Uterus (tissue), 4 donors: ENCODE results near the gene TAPBP. TPM values are rescaled to one million over a fixed set of nuclear protein-coding genes. Genes with fewer than 3 reads are reported as not detected.

Experiments
- DNase-seq, 2 donors: peaks; one replicate each; pipeline ENCODE4 v3.0.0-alpha.2; 2019 to 2020
- H3K27ac ChIP-seq, 2 donors: fragments of 200-600 bp; sonication (generic); 1 replicate in 1 of 2; 2 replicates in 1 of 2; pipeline ENCODE4 v1.5.1; 2016 to 2018
- H3K27me3 ChIP-seq, 2 donors: fragments of 200-600 bp; sonication (generic); one replicate each; pipeline ENCODE4 v1.5.1; 2018 to 2019; ENCODE audit warnings: control low read depth in 1 of 2
- H3K36me3 ChIP-seq, 2 donors: fragments of 200-600 bp; sonication (generic); one replicate each; pipeline ENCODE4 v1.5.1; 2019; ENCODE audit warnings: control low read depth in 1 of 2
- H3K4me1 ChIP-seq, 2 donors: fragments of 200-600 bp; sonication (generic); one replicate each; pipeline ENCODE4 v1.5.1; 2018 to 2019; ENCODE audit warnings: control low read depth in 1 of 2
- H3K4me3 ChIP-seq, 2 donors: fragments of 200-600 bp; sonication (generic); 1 replicate in 1 of 2; 2 replicates in 1 of 2; pipeline ENCODE4 v1.5.1; 2018 to 2019; ENCODE audit warnings: mild to moderate bottlenecking in 1 of 2
- H3K9me3 ChIP-seq, 2 donors: fragments of 200-600 bp; sonication (generic); one replicate each; pipeline ENCODE4 v1.5.1; 2019; ENCODE audit warnings: control low read depth in 1 of 2
- POLR2A ChIP-seq, 2 donors: fragments of 450-650 bp; IDR thresholded peaks; one replicate each; pipeline ENCODE4 v1.6.1; 2016; ENCODE audit warnings: antibody characterized with exemption in 2 of 2, mild to moderate bottlenecking in 1 of 2, moderate library complexity in 1 of 2
- intact Hi-C: fragments of 100-400 bp; cut with DNase I; formaldehyde crosslinking; loops from one replicate; pipeline ENCODE4 v1.15.1; 2023; ENCODE audit warnings: low total_unique reads
- total RNA-seq, 4 donors: library from RNA; depleted of rRNA in 3 of 4; stranded (reverse); fragments of >200 nt in 3 of 4; gene quantifications; one replicate each; pipeline versions ENCODE4 v1.1.0 to v1.2.4, GENCODE V29; 2014 to 2023
- TF ChIP-seq, protein P1 (sequence below), 4 experiments: fragments of 200-600 bp in 2 of 4; fragments of 450-650 bp in 2 of 4; sonication (generic) in 2 of 4; IDR thresholded peaks; one replicate each; pipeline ENCODE4 v1.5.1; 2016 to 2019; ENCODE audit warnings: antibody characterized with exemption in 4 of 4, mild to moderate bottlenecking in 2 of 4, moderate library complexity in 1 of 4
- donor health status: DM: yes; HTN: yes; CAD: no.

The TAPBP gene
- total RNA-seq, 4 donors from 2014 or later: 17.6 to 83.9 (median 41.4) TPM

DNA sequence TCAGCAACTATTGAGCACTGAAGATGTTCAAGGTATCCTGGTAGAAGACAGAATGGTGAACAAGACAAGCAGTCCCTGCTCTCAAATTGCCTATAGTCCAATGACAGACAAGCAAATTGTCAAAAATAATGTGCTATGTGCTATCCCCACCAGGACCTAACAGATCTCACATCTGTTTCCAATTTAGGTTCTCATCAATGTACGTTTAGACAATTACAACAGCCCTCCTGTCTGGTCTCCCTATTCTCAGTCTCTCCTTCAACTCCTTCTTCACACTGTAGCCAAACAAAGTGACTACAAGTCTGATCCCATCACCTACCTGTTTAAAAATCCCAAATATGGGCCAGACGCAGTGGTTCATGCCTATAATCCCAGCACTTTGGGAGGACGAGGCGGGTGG lies 7.5 kb downstream of the TAPBP start:
- TF ChIP-seq, protein P1, sequence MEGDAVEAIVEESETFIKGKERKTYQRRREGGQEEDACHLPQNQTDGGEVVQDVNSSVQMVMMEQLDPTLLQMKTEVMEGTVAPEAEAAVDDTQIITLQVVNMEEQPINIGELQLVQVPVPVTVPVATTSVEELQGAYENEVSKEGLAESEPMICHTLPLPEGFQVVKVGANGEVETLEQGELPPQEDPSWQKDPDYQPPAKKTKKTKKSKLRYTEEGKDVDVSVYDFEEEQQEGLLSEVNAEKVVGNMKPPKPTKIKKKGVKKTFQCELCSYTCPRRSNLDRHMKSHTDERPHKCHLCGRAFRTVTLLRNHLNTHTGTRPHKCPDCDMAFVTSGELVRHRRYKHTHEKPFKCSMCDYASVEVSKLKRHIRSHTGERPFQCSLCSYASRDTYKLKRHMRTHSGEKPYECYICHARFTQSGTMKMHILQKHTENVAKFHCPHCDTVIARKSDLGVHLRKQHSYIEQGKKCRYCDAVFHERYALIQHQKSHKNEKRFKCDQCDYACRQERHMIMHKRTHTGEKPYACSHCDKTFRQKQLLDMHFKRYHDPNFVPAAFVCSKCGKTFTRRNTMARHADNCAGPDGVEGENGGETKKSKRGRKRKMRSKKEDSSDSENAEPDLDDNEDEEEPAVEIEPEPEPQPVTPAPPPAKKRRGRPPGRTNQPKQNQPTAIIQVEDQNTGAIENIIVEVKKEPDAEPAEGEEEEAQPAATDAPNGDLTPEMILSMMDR (IDR thresholded peaks at IDR 0.05): no peak
- no peak for TF ChIP-seq POLR2A (IDR thresholded peaks at IDR 0.05)
- Histone ChIP-seq H3K4me3 (no peak overlapping the region), H3K4me1 (no peaks in the 10 kb centered on the region), H3K27ac (no peak overlapping the region), H3K36me3 (no peaks in the 10 kb centered on the region), H3K27me3 (no peaks in the 10 kb centered on the region), H3K9me3 (no peaks in the 10 kb centered on the region)
- DNase-seq: no peak
- intact Hi-C loops: no loop called here

DNA sequence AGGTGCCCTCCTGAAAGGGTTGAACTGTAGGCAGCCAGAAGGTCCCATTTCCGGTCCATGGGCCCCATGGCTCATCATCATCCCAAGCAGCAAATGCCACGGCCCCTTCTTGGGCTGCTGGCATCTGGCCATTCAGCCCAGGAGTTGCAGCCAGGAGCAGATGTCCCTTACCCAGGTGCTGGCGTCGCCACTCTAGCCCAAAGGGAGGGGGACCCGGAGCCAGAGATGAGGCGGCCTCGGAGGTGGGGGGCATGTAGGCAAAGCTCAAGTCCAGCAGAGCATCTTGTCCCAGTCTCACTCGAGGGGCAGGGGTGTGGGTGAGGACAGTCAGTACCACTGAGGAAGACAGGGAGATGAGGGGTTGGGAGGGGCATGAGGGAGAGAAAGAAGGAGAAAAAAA lies 8.8 kb downstream of the TAPBP start:
- no peak for DNase-seq
- Histone ChIP-seq H3K27me3 (no peaks in the 10 kb centered on the region), H3K9me3 (no peaks in the 10 kb centered on the region), H3K27ac (no peak overlapping the region), H3K4me3 (no peak overlapping the region), H3K4me1 (no peaks in the 10 kb centered on the region), H3K36me3 (no peaks in the 10 kb centered on the region)
- intact Hi-C loops: no loop called here
- TF ChIP-seq, protein P1 (IDR thresholded peaks at IDR 0.05): no peak
- TF ChIP-seq POLR2A (IDR thresholded peaks at IDR 0.05): no peak

DNA sequence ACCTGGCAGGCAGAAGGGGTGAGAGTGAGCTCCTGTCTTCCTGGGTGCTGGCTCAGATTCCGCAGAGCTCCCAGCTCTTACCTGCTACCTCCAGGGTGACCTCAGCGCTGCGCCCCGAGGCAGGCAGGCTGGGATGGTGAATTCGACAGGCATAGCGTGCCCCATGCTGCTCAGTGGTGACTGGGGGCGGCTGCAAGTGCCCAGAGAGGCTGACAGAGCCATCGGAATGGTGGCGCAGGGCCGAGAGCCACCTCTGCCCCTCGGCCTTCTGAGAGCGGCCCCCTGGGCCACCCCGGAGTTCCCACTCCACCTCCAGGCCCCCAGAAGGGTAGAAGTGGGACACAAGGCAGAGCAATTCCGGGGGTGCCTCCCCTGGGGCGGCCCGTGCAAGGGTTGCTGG lies 9.7 kb downstream of the TAPBP start:
- Histone ChIP-seq H3K4me3 (no peak overlapping the region), H3K36me3 (no peaks in the 10 kb centered on the region), H3K9me3 (no peaks in the 10 kb centered on the region), H3K27me3 (no peaks in the 10 kb centered on the region), H3K4me1 (no peaks in the 10 kb centered on the region), H3K27ac (no peak overlapping the region)
- intact Hi-C loops: no loop called here
- TF ChIP-seq POLR2A (IDR thresholded peaks at IDR 0.05): no peak
- TF ChIP-seq, protein P1 (IDR thresholded peaks at IDR 0.05): no peak
- no peak for DNase-seq

DNA sequence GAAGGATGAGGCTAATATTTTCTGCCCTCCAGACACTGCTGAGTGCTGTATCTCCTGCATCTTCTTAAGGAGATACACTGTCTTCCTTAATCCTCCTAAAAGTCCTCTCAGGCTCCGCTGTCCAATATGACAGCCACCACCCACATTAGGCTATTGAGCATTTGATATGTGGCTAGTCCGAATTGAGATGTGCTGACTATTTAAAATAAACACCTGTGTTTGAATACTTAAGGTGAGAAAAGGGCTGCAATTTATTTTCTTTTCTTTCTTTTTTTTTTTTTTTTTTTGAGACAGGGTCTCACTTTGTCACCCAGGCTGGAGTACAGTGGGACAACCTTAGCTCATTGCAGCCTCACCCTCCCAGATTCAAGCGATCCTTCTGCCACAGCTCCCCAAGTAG lies 12.0 kb downstream of the TAPBP start:
- peaks cover 0 to 7% of the 10 kb centered on the region in 2 donors for H3K4me1 ChIP-seq
- H3K27ac ChIP-seq: no peak overlapping the region
- no peak for DNase-seq
- TF ChIP-seq, protein P1 (IDR thresholded peaks at IDR 0.05): no peak
- no peak for TF ChIP-seq POLR2A (IDR thresholded peaks at IDR 0.05)
- no peak overlapping the region for H3K4me3 ChIP-seq
- H3K27me3 ChIP-seq: no peaks in the 10 kb centered on the region
- intact Hi-C loops: no loop called here
- no peaks in the 10 kb centered on the region for H3K36me3 ChIP-seq
- H3K9me3 ChIP-seq: no peaks in the 10 kb centered on the region

DNA sequence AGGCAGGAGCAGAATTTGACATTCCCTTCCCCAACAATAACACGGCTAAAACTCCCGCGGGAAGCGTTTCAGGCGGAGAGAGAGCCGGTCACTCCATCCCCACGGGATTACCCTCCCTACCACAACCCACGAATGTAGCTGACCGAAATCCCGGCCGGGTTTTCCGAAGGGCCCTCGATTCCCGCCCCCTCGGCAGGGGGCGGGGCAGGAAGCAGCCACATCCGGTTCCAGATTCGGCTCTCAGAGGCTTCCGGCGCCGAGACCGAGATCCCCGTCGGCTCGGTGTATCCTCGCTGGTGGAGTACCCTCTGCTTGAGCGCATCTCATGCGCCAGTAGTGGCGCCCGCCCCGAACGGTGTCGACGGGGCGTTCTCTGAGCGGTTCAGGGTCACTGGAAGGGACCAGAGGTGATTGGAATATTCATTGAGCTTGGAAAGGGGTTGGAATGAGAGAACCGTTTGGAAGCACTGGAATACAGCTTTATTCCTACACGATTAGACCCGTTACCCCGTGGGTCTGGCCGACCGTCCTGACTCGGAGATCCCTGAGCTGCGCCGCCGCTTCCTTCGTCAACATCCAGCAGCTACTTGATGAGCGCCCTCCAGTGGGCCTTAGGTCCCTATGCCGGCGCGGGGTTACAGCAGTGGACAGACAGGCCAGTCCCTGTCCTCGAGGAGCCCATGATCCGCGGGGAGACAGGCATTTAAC lies 14.5 kb downstream of the TAPBP start:
- Histone ChIP-seq H3K36me3 (no peaks in the 10 kb centered on the region), H3K9me3 (no peaks in the 10 kb centered on the region), H3K4me1 (peaks cover 0 to 7% of the 10 kb centered on the region in 2 donors), H3K27ac (peak overlapping the region; percentile 95), H3K27me3 (no peaks in the 10 kb centered on the region), H3K4me3 (peak overlapping the region; percentile 55 to 66)
- TF ChIP-seq, protein P1 (IDR thresholded peaks at IDR 0.05): peak; percentile 49 to 62 (median 61)
- TF ChIP-seq POLR2A (IDR thresholded peaks at IDR 0.05): peak; percentile 25 to 65
- intact Hi-C loops: loop anchor here (10.0 kb wide), 2 partner anchors 95 to 125 kb away; partner anchors contain the start of genes HSD17B8, RING1, RXRB and SLC39A7
- DNase-seq: peak; percentile 90 to 93
